Measurements from ENCODE around the gene SOX15. TPM values are rescaled to one million over a fixed set of nuclear protein-coding genes. Genes with fewer than 3 reads are reported as not detected.
A peak's percentile ranks its signal among the peaks of the same experiment; 100 is the strongest.

The SOX15 gene
- total and polyA plus RNA-seq, 2 of the 13 experiments (the other 11 are each of a cell fraction or from before 2014, with no cell fraction given) = 0.07 to 0.18 TPM

DNA sequence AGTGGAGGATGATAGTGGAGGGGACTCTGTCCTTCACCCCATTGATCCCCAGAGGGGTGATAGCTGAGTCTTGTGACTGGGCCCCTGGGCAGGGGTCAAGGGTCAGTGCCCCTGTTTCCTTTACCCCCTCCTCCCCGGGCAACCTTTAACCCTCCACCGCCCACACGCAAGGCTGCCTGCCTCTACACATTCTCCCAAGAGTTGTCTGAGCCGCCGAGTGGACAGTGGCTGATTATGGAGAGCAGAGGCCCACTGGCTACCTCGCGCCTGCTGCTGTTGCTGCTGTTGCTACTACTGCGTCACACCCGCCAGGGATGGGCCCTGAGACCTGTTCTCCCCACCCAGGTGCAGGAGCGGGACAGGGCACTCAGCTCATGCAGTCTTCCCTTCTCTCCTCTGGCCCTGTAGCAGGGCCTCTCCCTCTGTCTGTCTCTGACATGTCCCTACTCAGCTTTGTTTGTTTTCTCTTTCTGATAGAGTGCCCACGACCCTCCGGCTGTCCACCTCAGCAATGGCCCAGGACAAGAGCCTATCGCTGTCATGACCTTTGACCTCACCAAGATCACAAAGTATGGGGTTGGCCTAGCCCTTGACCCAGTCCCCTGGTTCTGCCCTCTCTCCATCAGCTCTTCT lies 40.2 kb upstream of the SOX15 start, which contains the start of gene SHBG (continued):
- TF ChIP-seq ZKSCAN5 (CRISPR knock-in tag; IDR thresholded peaks at IDR 0.05) = no peak
- no peak for TF ChIP-seq CC2D1A (CRISPR knock-in tag; IDR thresholded peaks at IDR 0.05)
- TF ChIP-seq, protein P1, sequence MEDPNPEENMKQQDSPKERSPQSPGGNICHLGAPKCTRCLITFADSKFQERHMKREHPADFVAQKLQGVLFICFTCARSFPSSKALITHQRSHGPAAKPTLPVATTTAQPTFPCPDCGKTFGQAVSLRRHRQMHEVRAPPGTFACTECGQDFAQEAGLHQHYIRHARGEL (CRISPR knock-in tag; IDR thresholded peaks at IDR 0.05) = no peak
- 0 out of 2 replicates have a peak, but pooled peaks have one; percentile 23 for TF ChIP-seq NCOA2 (CRISPR knock-in tag; IDR thresholded peaks at IDR 0.05)
- TF ChIP-seq GATAD2A (CRISPR knock-in tag; IDR thresholded peaks at IDR 0.05) = peak; percentile 50; the same call in 1 of the 2 replicates
- TF ChIP-seq SALL1 (CRISPR knock-in tag; IDR thresholded peaks at IDR 0.05) = 0 out of 2 replicates have a peak, but pooled peaks have one; percentile 33
- no peak for TF ChIP-seq NFE2L1 (CRISPR knock-in tag; IDR thresholded peaks at IDR 0.05; ENCODE audit: borderline replicate concordance)
- TF ChIP-seq CAMTA2 (CRISPR knock-in tag; IDR thresholded peaks at IDR 0.05; ENCODE audit: borderline replicate concordance) = no peak
- TF ChIP-seq, protein P2, sequence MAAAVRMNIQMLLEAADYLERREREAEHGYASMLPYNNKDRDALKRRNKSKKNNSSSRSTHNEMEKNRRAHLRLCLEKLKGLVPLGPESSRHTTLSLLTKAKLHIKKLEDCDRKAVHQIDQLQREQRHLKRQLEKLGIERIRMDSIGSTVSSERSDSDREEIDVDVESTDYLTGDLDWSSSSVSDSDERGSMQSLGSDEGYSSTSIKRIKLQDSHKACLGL (CRISPR knock-in tag; IDR thresholded peaks at IDR 0.05) = no peak
- TF ChIP-seq, protein P3, sequence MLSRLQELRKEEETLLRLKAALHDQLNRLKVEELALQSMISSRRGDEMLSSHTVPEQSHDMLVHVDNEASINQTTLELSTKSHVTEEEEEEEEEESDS (CRISPR knock-in tag; IDR thresholded peaks at IDR 0.05; ENCODE audit: borderline replicate concordance) = no peak
- TF ChIP-seq ZBTB1 (CRISPR knock-in tag; IDR thresholded peaks at IDR 0.05; ENCODE audit: borderline replicate concordance) = no peak
- no peak for TF ChIP-seq THYN1 (CRISPR knock-in tag; IDR thresholded peaks at IDR 0.05; ENCODE audit: borderline replicate concordance, low read depth)
- TF ChIP-seq SAP130 (CRISPR knock-in tag; IDR thresholded peaks at IDR 0.05; ENCODE audit: low read depth) = 0 out of 2 replicates have a peak, but pooled peaks have one; percentile 26
- no peak for TF ChIP-seq ZNF260 (CRISPR knock-in tag; IDR thresholded peaks at IDR 0.05; ENCODE audit: borderline replicate concordance, low read depth)
- TF ChIP-seq, protein P4, sequence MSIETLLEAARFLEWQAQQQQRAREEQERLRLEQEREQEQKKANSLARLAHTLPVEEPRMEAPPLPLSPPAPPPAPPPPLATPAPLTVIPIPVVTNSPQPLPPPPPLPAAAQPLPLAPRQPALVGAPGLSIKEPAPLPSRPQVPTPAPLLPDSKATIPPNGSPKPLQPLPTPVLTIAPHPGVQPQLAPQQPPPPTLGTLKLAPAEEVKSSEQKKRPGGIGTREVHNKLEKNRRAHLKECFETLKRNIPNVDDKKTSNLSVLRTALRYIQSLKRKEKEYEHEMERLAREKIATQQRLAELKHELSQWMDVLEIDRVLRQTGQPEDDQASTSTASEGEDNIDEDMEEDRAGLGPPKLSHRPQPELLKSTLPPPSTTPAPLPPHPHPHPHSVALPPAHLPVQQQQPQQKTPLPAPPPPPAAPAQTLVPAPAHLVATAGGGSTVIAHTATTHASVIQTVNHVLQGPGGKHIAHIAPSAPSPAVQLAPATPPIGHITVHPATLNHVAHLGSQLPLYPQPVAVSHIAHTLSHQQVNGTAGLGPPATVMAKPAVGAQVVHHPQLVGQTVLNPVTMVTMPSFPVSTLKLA (IDR thresholded peaks at IDR 0.05) = no peak
- no peak for TF ChIP-seq EED (CRISPR knock-in tag; IDR thresholded peaks at IDR 0.05)
- no peak for TF ChIP-seq ZNF230 (CRISPR knock-in tag; IDR thresholded peaks at IDR 0.05)
- TF ChIP-seq, protein P5, sequence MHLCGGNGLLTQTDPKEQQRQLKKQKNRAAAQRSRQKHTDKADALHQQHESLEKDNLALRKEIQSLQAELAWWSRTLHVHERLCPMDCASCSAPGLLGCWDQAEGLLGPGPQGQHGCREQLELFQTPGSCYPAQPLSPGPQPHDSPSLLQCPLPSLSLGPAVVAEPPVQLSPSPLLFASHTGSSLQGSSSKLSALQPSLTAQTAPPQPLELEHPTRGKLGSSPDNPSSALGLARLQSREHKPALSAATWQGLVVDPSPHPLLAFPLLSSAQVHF (CRISPR knock-in tag; IDR thresholded peaks at IDR 0.05) = no peak
- TF ChIP-seq GABPB1 (CRISPR knock-in tag; IDR thresholded peaks at IDR 0.05) = peak; percentile 28; the same call in 1 of the 2 replicates
- no peak for TF ChIP-seq MAFG (CRISPR knock-in tag; IDR thresholded peaks at IDR 0.05)
- TF ChIP-seq, protein P6, sequence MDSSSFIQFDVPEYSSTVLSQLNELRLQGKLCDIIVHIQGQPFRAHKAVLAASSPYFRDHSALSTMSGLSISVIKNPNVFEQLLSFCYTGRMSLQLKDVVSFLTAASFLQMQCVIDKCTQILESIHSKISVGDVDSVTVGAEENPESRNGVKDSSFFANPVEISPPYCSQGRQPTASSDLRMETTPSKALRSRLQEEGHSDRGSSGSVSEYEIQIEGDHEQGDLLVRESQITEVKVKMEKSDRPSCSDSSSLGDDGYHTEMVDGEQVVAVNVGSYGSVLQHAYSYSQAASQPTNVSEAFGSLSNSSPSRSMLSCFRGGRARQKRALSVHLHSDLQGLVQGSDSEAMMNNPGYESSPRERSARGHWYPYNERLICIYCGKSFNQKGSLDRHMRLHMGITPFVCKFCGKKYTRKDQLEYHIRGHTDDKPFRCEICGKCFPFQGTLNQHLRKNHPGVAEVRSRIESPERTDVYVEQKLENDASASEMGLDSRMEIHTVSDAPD (CRISPR knock-in tag; IDR thresholded peaks at IDR 0.05) = no peak
- TF ChIP-seq HIVEP1 (CRISPR knock-in tag; IDR thresholded peaks at IDR 0.05) = no peak

Data from HepG2 (cell line).